HEK293 (cell line): ENCODE results near the gene MPZL3.
"Not testable (repeated sequence)": the region's sequence is repeated elsewhere in the genome, so short reads cannot be mapped to it uniquely, and the experiment has no call there.

Experiments
- REPIN1 ChIP-seq: fragments of 450-650 bp; formaldehyde crosslinking; IDR thresholded peaks from 2 replicates; pipeline ENCODE4 v1.5.1; 2017; ENCODE audit warnings: missing biosample characterization, missing genetic modification characterization, low read depth
- YY1 ChIP-seq: fragments of 450-650 bp; formaldehyde crosslinking; IDR thresholded peaks from 2 replicates; pipeline ENCODE4 v1.5.1; 2018; ENCODE audit warnings: missing biosample characterization, missing genetic modification characterization
- ZNF248 ChIP-seq: fragments of 450-650 bp; formaldehyde crosslinking; IDR thresholded peaks from 2 replicates; pipeline ENCODE4 v1.5.1; 2017; ENCODE audit warnings: missing biosample characterization, missing genetic modification characterization

DNA sequence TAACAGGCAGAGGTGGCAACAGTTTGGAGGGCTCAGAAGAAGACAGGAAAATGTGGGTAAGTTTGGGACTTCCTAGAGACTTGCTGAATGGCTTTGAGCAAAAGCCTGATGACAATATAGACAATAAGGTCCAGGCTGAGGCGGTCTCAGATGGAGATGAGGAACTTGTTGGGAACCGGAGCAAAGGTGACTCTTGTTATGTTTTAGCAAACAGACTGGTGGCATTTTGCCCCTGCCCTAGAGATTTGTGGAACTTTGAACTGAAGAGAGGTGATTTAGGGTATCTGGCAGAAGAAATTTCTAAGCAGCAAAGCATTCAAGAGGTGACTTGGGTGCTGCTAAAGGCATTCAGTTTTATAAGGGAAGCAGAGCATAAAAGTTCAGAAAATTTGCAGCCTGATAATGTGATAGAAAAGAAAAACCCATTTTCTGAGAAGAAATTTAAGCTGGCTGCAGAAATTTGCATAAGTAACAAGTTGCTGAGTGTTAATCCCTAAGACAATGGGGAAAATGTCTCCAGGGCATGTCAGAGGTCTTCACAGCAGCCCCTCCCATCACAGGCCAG is 61.1 kb downstream of the MPZL3 start:
- TF ChIP-seq ZNF248, YY1, REPIN1 (tag by site-specific recombination): not testable (repeated sequence)
